ENCODE data around the gene LHFPL3. TPM values are rescaled to one million over a fixed set of nuclear protein-coding genes. Genes with fewer than 3 reads are reported as not detected.

LHFPL3 gene
- total RNA-seq, 1 experiment from 2014 or later: not detected

DNA sequence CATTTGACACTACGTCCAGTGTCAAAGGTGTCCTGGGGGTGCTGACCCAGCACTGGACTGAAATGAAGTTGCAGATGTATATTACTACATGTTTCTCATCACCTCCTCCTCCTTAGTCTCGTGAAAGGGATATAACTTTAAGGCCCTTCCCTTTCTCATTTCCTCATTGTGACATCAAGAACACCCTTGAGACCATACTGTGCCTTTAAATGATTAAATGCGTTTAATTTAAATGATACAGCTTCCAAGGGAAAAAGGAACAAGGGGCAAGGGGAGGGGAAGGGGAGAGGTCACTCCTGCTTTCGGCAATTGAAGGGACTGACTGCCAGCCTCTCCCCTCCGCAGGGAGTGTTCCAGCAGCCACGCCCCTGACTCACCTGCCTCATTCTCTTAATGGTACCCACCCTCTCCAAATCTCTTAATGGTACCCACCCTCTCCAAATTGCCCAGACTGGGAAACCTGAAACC lies 605.2 kb downstream of the LHFPL3 start:
- no peaks in the 10 kb centered on the region for H4K20me1 ChIP-seq (ENCODE audit: insufficient read depth)
- no peak for ATAC-seq
- POLR2A ChIA-PET: no interaction called here
- H3K9me2 ChIP-seq (ENCODE audit: insufficient read depth): no peaks in the 10 kb centered on the region
- no peaks in the 10 kb centered on the region for H3K4me1 ChIP-seq (ENCODE audit: control insufficient read depth in 1 of 2, insufficient read depth in 2 of 2, low read length in 2 of 2)
- H3K27ac ChIP-seq (ENCODE audit: low read depth, low read length): no peak overlapping the region
- H3K79me2 ChIP-seq (ENCODE audit: insufficient read depth, low read length): no peaks in the 10 kb centered on the region
- TF ChIP-seq, protein P1, sequence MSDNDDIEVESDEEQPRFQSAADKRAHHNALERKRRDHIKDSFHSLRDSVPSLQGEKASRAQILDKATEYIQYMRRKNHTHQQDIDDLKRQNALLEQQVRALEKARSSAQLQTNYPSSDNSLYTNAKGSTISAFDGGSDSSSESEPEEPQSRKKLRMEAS (IDR thresholded peaks at IDR 0.05): no peak
- TF ChIP-seq FOSL1 (IDR thresholded peaks at IDR 0.05; ENCODE audit: low read depth): no peak
- TF ChIP-seq, protein P2, sequence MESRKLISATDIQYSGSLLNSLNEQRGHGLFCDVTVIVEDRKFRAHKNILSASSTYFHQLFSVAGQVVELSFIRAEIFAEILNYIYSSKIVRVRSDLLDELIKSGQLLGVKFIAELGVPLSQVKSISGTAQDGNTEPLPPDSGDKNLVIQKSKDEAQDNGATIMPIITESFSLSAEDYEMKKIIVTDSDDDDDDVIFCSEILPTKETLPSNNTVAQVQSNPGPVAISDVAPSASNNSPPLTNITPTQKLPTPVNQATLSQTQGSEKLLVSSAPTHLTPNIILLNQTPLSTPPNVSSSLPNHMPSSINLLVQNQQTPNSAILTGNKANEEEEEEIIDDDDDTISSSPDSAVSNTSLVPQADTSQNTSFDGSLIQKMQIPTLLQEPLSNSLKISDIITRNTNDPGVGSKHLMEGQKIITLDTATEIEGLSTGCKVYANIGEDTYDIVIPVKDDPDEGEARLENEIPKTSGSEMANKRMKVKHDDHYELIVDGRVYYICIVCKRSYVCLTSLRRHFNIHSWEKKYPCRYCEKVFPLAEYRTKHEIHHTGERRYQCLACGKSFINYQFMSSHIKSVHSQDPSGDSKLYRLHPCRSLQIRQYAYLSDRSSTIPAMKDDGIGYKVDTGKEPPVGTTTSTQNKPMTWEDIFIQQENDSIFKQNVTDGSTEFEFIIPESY (IDR thresholded peaks at IDR 0.05; ENCODE audit: extremely low read depth, insufficient replicate concordance, low read length): no peak
- no peak for TF ChIP-seq CEBPB (IDR thresholded peaks at IDR 0.05; ENCODE audit: low read depth)
- TF ChIP-seq JUND (IDR thresholded peaks at IDR 0.05): no peak
- TF ChIP-seq, protein P3, sequence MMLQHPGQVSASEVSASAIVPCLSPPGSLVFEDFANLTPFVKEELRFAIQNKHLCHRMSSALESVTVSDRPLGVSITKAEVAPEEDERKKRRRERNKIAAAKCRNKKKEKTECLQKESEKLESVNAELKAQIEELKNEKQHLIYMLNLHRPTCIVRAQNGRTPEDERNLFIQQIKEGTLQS (IDR thresholded peaks at IDR 0.05): no peak
- no peak for TF ChIP-seq SRF (IDR thresholded peaks at IDR 0.05; ENCODE audit: low read depth)
- no peak for TF ChIP-seq TCF7L2 (IDR thresholded peaks at IDR 0.05; ENCODE audit: borderline replicate concordance, extremely low read depth, insufficient read depth, insufficient read length)
- no peak for TF ChIP-seq POLR2A (IDR thresholded peaks at IDR 0.05; ENCODE audit: borderline replicate concordance, extremely low read depth, insufficient read depth, insufficient read length)
- TF ChIP-seq ZNF274 (IDR thresholded peaks at IDR 0.05; ENCODE audit: low read depth, low read length): no peak
- no peak for TF ChIP-seq SIN3A (IDR thresholded peaks at IDR 0.05; ENCODE audit: low read depth)
- TF ChIP-seq, protein P4, sequence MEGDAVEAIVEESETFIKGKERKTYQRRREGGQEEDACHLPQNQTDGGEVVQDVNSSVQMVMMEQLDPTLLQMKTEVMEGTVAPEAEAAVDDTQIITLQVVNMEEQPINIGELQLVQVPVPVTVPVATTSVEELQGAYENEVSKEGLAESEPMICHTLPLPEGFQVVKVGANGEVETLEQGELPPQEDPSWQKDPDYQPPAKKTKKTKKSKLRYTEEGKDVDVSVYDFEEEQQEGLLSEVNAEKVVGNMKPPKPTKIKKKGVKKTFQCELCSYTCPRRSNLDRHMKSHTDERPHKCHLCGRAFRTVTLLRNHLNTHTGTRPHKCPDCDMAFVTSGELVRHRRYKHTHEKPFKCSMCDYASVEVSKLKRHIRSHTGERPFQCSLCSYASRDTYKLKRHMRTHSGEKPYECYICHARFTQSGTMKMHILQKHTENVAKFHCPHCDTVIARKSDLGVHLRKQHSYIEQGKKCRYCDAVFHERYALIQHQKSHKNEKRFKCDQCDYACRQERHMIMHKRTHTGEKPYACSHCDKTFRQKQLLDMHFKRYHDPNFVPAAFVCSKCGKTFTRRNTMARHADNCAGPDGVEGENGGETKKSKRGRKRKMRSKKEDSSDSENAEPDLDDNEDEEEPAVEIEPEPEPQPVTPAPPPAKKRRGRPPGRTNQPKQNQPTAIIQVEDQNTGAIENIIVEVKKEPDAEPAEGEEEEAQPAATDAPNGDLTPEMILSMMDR (IDR thresholded peaks at IDR 0.05 in 2 of 3, conservative IDR thresholded peaks at IDR 0.05 in 1 of 3; ENCODE audit: borderline replicate concordance in 1 of 3, insufficient read depth in 1 of 3, low read depth in 2 of 3, low read length in 2 of 3): no peak
- TF ChIP-seq SP1 (IDR thresholded peaks at IDR 0.05; ENCODE audit: low read depth): no peak
- no peak for TF ChIP-seq ZFX (IDR thresholded peaks at IDR 0.05)
- no peak for TF ChIP-seq EGR1 (IDR thresholded peaks at IDR 0.05; ENCODE audit: low read depth)
- TF ChIP-seq EZH2phosphoT487 (IDR thresholded peaks at IDR 0.05; ENCODE audit: borderline replicate concordance): no peak
- no peak for TF ChIP-seq YY1 (IDR thresholded peaks at IDR 0.05; ENCODE audit: extremely low read depth, insufficient replicate concordance, low read depth, low read length)
- TF ChIP-seq, protein P5, sequence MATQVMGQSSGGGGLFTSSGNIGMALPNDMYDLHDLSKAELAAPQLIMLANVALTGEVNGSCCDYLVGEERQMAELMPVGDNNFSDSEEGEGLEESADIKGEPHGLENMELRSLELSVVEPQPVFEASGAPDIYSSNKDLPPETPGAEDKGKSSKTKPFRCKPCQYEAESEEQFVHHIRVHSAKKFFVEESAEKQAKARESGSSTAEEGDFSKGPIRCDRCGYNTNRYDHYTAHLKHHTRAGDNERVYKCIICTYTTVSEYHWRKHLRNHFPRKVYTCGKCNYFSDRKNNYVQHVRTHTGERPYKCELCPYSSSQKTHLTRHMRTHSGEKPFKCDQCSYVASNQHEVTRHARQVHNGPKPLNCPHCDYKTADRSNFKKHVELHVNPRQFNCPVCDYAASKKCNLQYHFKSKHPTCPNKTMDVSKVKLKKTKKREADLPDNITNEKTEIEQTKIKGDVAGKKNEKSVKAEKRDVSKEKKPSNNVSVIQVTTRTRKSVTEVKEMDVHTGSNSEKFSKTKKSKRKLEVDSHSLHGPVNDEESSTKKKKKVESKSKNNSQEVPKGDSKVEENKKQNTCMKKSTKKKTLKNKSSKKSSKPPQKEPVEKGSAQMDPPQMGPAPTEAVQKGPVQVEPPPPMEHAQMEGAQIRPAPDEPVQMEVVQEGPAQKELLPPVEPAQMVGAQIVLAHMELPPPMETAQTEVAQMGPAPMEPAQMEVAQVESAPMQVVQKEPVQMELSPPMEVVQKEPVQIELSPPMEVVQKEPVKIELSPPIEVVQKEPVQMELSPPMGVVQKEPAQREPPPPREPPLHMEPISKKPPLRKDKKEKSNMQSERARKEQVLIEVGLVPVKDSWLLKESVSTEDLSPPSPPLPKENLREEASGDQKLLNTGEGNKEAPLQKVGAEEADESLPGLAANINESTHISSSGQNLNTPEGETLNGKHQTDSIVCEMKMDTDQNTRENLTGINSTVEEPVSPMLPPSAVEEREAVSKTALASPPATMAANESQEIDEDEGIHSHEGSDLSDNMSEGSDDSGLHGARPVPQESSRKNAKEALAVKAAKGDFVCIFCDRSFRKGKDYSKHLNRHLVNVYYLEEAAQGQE (IDR thresholded peaks at IDR 0.05; ENCODE audit: low read depth): no peak
- TF ChIP-seq POLR2AphosphoS5 (IDR thresholded peaks at IDR 0.05; ENCODE audit: low read depth, low read length): no peak
- intact Hi-C loops (cut with micrococcal nuclease): no loop called here
- no peak overlapping the region for H3K4me2 ChIP-seq (ENCODE audit: low read length)
- DNase-seq (ENCODE audit: low read depth, low spot score): no peak
- no peak overlapping the region for H3K9ac ChIP-seq (ENCODE audit: low read length)
- H3K9me3 ChIP-seq (ENCODE audit: control insufficient read depth in 1 of 2, insufficient read depth in 1 of 2, low read depth in 1 of 2, low read length in 2 of 2): no peaks in the 10 kb centered on the region
- RAD21 ChIA-PET (ENCODE audit: low non-redundant PET in 1 of 2, low total read pairs in 2 of 2, uncharacterized antibody in 2 of 2, unreplicated experiment in 2 of 2): no interaction called here
- CTCF ChIA-PET: no interaction called here
- H3K36me3 ChIP-seq (ENCODE audit: control insufficient read depth in 1 of 2, insufficient read depth in 2 of 2, low read length in 2 of 2): no peaks in the 10 kb centered on the region
- H2AFZ ChIP-seq (ENCODE audit: low read depth, low read length, poor library complexity, severe bottlenecking): no peak overlapping the region
- no peak overlapping the region for H3K4me3 ChIP-seq (replicated peaks in 1 of 2; ENCODE audit: low read depth in 1 of 2, low read length in 2 of 2)
- no TSS peak for BruUV-seq (replicated peaks)
- H3K27me3 ChIP-seq (ENCODE audit: insufficient read depth, low read length): peaks cover 3% of the 10 kb centered on the region; the same call in 1 of the 2 replicates
